OCI-M2 (cell line): ENCODE results near the gene PLPP7.
"Not testable (repeated sequence)": the region's sequence is repeated elsewhere in the genome, so short reads cannot be mapped to it uniquely, and the experiment has no call there.

ENCODE experiments used
- DNase-seq: peaks from one replicate; lab custom pipeline; 2025; ENCODE audit not compliant: unreplicated experiment; lab: John Stamatoyannopoulos, UW

The PLPP7 gene

DNA sequence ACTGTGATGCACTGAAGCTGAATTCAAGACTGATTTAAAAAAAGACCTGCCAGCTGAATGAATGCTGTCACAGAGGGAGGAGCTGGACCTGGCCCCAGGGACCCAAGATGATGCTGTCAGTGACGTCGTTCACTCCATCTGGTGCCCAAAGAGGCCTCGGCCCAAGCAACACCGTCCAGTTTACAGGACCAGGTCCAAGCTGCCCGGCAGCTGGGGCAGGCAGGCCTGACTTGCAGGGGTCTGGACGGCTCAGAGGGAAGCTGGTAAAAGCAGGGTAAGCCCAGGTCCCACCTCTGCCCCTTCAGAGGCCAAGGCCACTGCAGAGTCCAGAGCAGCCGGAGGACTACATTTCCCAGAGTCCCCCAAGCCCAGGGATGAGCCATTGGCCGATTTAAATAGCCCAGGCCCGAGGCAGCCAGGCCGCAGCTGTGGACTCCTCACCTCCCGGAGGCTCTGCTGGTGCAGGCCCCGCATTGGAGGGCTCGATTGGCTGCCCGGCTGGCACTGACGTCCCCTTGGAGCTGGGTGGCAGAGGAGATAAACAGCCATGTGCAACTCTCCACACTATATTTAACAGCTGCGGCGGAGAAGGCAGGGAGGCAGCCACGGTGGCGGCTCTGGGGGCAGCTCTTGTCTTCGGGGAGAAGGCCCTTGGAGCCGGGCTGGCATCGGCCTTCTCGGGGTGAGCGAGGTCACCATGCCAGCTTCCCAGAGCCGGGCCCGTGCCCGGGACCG, at the start of gene PLPP7:
Gene PLPP7 (plus strand): TSS at position 423 of the 735 bp plus-strand sequence. CDS start 275 bp downstream, at position 698.
- DNase-seq = no peak

DNA sequence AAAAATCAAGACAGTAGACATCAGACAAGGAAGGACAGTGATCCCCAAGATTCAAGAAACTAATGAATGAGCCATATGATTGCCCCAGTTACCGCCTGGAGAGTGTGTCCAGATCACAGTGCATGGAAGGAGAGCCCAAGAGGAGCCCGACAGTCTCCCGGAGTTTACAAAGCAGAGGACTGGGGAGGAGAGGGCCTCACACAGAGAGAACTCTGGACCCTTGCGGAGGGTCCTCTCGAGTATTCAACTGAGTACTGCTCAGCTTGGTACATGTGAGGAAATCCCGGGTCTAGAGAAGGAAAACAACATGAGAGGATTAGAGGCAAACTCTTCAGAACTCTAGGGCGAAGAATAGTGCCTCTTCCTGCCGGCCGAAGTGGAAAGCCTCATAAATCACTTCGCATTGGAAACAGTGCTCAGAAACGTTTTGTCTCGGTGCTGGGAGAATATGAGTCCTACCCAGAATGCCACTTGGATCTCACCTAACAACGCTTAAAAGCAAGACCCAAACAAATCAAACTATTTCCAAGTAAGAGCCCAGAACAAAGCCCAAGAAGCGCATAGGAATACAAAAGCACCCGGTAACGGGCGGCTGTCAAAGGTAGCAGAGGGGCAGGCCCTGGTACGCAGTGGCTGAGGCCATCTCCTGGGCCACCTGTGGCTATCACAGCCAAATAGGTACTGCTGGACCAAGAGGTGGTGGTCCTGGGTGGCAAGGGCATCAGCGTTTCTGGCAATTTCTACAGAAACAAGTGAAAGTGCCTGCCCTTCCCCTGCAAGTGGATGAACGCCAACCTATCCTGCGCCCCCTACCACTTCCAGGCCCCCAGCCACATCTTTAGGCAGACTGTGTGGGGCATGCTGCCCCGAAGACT, 49.2 kb upstream of the PLPP7 start:
- DNase-seq = no peak

DNA sequence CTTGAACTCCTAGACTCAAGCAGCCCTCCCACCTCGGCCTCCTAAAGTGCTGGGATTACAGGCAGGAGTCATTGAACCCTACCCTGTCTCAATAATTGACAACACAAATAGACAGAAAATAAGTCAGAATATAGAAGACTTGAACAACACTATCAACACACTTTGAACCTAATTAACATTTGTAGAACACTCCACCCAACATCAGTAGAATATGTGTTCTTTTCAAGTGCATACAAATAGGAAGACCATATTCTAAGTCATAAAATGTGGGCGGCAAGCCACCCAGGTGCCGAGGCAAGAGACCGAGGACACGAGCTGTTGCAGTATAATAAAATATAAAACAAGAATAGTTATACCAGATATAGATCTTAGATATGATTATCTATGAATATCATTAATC, 45.2 kb upstream of the PLPP7 start:
- not testable (repeated sequence) for DNase-seq

DNA sequence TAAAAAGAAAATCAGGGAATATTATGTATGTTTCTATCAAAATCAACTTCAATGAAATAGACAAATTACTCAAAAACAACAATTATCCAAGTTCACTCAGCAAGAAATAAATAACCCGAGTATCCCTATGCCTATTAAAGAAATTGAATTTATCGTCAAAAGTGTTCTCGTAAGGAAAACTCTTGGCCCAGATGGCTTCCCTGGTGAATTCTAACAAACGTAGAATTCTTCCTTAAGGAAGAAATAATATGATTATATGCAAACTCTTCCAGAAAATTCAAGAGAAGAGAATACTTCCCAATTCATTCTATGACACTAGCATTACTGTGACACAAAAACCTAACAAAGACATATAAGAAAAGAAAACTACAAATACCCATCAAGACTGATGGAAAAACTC, 42.9 kb upstream of the PLPP7 start:
- no peak for DNase-seq

- no peak for DNase-seq
Measured at GRCh38 chr9:131252120-131252519, 37.4 kb upstream of the PLPP7 start.

DNA sequence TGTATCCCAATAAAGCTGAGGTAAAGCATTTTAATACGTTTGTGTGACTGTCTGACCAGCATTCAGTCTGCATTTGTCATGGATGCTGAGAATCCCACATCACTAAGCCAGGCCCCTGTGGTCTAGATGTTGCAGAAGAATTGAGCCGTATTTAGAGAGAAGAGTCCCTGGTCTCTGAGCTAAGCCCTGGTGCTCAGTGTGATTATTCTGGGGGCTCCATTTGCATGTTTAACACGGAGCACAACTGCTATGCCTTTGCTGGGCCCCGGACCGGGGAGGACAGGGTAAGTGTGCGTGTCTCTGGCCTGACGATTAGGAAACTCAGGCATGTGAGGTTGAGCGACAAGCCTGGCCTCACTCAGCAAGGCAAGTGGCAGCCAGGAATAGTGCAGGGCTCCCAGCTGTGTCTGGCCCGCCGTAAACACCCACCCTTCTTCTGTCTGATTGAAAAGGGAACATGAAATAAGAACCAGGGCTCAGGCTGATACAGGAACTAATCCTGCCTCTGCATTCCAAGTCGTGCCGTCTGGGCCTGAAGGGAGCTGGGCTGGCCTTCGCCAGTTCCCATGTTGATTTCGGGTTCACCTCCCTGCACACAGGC, 35.5 kb upstream of the PLPP7 start:
- DNase-seq = no peak

DNA sequence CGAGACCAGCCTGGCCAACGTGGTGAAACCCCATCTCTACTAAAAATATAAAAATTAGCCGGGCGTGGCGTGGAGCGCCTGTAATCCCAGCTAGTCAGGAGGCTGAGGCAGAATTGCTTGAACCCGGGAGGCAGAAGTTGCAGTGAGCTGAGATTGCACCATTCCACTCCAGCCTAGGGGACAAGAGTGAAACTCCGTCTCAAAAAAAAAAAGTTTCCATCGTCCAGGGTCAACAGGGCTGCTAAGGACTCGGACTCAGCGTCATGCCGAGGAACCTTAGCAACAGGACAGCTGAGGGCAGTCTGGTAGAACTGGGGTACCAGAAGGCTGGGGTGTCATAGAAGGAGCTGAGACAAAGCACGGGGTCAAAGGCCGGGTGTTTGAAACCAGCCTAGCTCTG, 34.9 kb upstream of the PLPP7 start:
- DNase-seq = no peak

GRCh38 chr9:131255676-131256197, 33.8 kb upstream of the PLPP7 start:
- DNase-seq = no peak

GRCh38 chr9:131257266-131258025, 32.1 kb upstream of the PLPP7 start:
- DNase-seq = no peak

GRCh38 chr9:131258186-131258585, 31.3 kb upstream of the PLPP7 start:
- DNase-seq = no peak

- DNase-seq = no peak
Measured at GRCh38 chr9:131258698-131259431, 30.7 kb upstream of the PLPP7 start.

GRCh38 chr9:131259432-131259898, 30.1 kb upstream of the PLPP7 start:
- DNase-seq = no peak

DNA sequence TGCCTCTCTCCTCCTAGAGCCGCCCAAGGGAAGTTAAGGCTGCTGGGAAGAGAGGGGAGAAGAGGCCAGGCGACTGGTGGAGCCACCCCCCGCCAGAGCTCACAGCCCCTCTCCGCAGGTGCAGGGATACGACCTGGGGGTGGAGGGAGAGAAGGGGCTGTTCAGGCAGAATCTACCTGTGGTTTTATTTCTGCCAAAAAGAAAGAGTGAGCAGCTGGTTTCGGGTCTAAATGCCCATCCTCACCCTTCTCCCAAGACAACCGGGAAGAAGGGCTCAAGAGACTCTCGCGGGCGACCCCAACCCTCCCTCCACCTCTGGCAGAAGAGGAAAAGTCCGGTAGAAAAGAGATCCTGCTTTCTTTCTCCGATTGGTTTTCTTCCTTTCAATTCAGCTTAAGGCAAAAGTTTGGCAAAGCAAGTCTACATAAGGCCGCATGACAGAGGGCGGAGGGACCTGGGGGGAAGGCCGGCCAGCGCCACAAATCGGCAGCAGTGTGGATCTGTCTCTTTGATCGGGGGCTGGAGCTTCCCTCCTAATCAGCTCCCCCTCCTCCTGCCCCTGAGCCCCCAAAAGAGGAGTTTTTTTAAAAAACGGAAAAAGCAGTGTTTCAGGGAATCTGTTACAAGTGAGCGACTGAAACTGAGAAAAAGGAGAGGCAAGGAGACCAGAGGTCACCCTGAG, 29.5 kb upstream of the PLPP7 start:
- DNase-seq = no peak

- DNase-seq = no peak
Measured at GRCh38 chr9:131260751-131261452, 28.6 kb upstream of the PLPP7 start.

GRCh38 chr9:131262327-131263032, 27.0 kb upstream of the PLPP7 start:
- DNase-seq = no peak

- DNase-seq = not testable (repeated sequence)
Measured at GRCh38 chr9:131263033-131263343, 26.5 kb upstream of the PLPP7 start.

DNA sequence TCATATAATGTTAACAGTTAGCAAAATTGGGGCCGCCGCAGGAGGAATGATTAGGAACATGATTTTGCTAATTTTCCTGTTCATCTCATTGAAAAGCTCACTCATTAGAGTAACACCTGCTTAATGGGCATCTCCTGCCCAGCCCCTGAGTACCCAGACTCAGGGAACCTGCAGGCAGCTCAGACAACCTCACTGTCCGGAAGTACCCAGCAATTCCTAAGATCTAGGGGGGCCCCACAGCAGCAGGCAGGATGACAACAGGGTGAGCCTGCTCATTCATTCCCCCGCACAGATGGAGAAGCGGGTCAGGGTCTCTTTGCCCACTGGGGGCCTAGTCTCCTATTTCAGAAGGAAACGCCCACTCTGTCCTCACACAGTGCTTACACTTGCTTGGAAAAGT, 25.8 kb upstream of the PLPP7 start:
- DNase-seq = no peak

GRCh38 chr9:131264231-131264630, 25.3 kb upstream of the PLPP7 start:
- no peak for DNase-seq
